IMR-90 (cell line): ENCODE measurements around the gene KIRREL2. TPM values are rescaled to one million over a fixed set of nuclear protein-coding genes. Genes with fewer than 3 reads are reported as not detected.

Source experiments
- ATAC-seq: fragments of 200-7000 bp; cut with Tn5 transposase; 2 replicates; pipeline ENCODE4 v1.9.1; 2020; ENCODE audit warnings: low read depth, mild to moderate bottlenecking, moderate library complexity
- BruUV-seq: library from RNA; stranded (reverse); fragments of 400-500 nt; replicated peaks from 2 replicates; lab custom pipeline; 2021; lab: Mats Ljungman, UMichigan
- CTCF ChIA-PET: fragments of 300-600 bp; formaldehyde crosslinking; extraction: SDS; loops from one replicate; lab custom pipeline; 2021; ENCODE audit warnings: antibody characterized with exemption; lab: Yijun Ruan, JAX
- POLR2A ChIA-PET: fragments of 300-600 bp; sonication (Branson Sonifier 250); formaldehyde crosslinking; loops from one replicate; lab custom pipeline; 2022; ENCODE audit warnings: antibody characterized with exemption; ENCODE audit not compliant: unreplicated experiment; lab: Charles Lee
- DNase-seq: peaks from one replicate; pipeline ENCODE4 v3.0.0; 2013
- H2AFZ ChIP-seq: replicated peaks from 2 replicates; pipeline ENCODE3; 2013; ENCODE audit warnings: low read length, mild to moderate bottlenecking; ENCODE audit not compliant: poor library complexity
- H2AK5ac ChIP-seq: 2 replicates; pipeline ENCODE4 v1.6.1; 2013; ENCODE audit warnings: low read depth, low read length, inconsistent platforms
- H2AK9ac ChIP-seq: replicated peaks from 2 replicates; pipeline ENCODE3; 2013; ENCODE audit warnings: mild to moderate bottlenecking, low read depth, low read length, moderate library complexity; ENCODE audit not compliant: poor library complexity
- H2BK120ac ChIP-seq: 2 replicates; pipeline ENCODE4 v1.6.1; 2013; ENCODE audit warnings: low read depth, low read length, inconsistent platforms
- H2BK15ac ChIP-seq: 3 replicates; pipeline ENCODE4 v1.6.1; 2013; ENCODE audit warnings: low read depth, low read length, inconsistent platforms
- H2BK20ac ChIP-seq: 2 replicates; pipeline ENCODE4 v1.6.1; 2013; ENCODE audit warnings: low read depth, mild to moderate bottlenecking, inconsistent platforms, low read length, moderate library complexity
- H2BK5ac ChIP-seq: 2 replicates; pipeline ENCODE4 v1.6.1; 2013; ENCODE audit warnings: mild to moderate bottlenecking, low read depth, low read length, inconsistent platforms; ENCODE audit not compliant: poor library complexity, severe bottlenecking
- H3K14ac ChIP-seq: replicated peaks from 2 replicates; pipeline ENCODE4 v1.6.1; 2013; ENCODE audit warnings: low read depth, low read length, inconsistent platforms
- H3K18ac ChIP-seq: 2 replicates; pipeline ENCODE4 v1.6.1; 2013; ENCODE audit warnings: low read depth, low read length, control low read depth
- H3K23ac ChIP-seq: 2 replicates; pipeline ENCODE4 v1.6.1; 2013; ENCODE audit warnings: low read depth, low read length, inconsistent platforms
- H3K27ac ChIP-seq: 2 replicates; pipeline ENCODE4 v1.5.1; 2013; ENCODE audit warnings: mild to moderate bottlenecking, control low read depth, low read length; ENCODE audit not compliant: insufficient read depth
- H3K27me3 ChIP-seq: 2 replicates; pipeline ENCODE4 v1.6.1; 2013; ENCODE audit warnings: low read length; ENCODE audit not compliant: control insufficient read depth, insufficient read depth
- H3K36me3 ChIP-seq: 2 replicates; pipeline ENCODE4 v1.6.1; 2013; ENCODE audit warnings: low read length, mixed read lengths; ENCODE audit not compliant: control insufficient read depth, insufficient read depth
- H3K4ac ChIP-seq: 2 replicates; pipeline ENCODE4 v1.6.1; 2013; ENCODE audit warnings: low read depth, low read length, inconsistent platforms
- H3K4me1 ChIP-seq: 2 replicates; pipeline ENCODE4 v1.6.1; 2013; ENCODE audit warnings: low read length, mixed read lengths; ENCODE audit not compliant: control insufficient read depth, insufficient read depth
- H3K4me2 ChIP-seq: 2 replicates; pipeline ENCODE4 v1.6.1; 2013; ENCODE audit warnings: low read depth, mild to moderate bottlenecking, control low read depth, low read length, moderate library complexity
- H3K4me3 ChIP-seq: 2 replicates; pipeline ENCODE4 v1.5.1; 2013; ENCODE audit warnings: low read depth, mild to moderate bottlenecking, control low read depth, low read length, moderate library complexity; ENCODE audit not compliant: insufficient read depth
- H3K56ac ChIP-seq: 2 replicates; pipeline ENCODE4 v1.6.1; 2013; ENCODE audit warnings: low read length, inconsistent platforms; ENCODE audit not compliant: insufficient read depth; ENCODE audit errors: extremely low read depth
- H3K79me1 ChIP-seq, 2 experiments: 2 replicates each; pipeline ENCODE4 v1.6.1; 2013; ENCODE audit warnings: low read length in 2 of 2, inconsistent platforms in 1 of 2, low read depth in 1 of 2
- H3K9ac ChIP-seq: 2 replicates; pipeline ENCODE4 v1.6.1; 2013; ENCODE audit warnings: low read depth, low read length, control low read depth
- H3K9me1 ChIP-seq: 2 replicates; pipeline ENCODE4 v1.6.1; 2013; ENCODE audit warnings: low read length, inconsistent platforms; ENCODE audit not compliant: insufficient read depth
- H3K9me3 ChIP-seq: 2 replicates; pipeline ENCODE4 v1.6.1; 2013; ENCODE audit warnings: low read length; ENCODE audit not compliant: control insufficient read depth, insufficient read depth
- H4K20me1 ChIP-seq: 2 replicates; pipeline ENCODE4 v1.6.1; 2013; ENCODE audit warnings: low read length, inconsistent platforms; ENCODE audit not compliant: insufficient read depth
- H4K5ac ChIP-seq: 2 replicates; pipeline ENCODE4 v1.6.1; 2013; ENCODE audit warnings: mild to moderate bottlenecking, low read depth, low read length, control low read depth
- H4K8ac ChIP-seq, 2 experiments: 2 replicates each; pipeline ENCODE4 v1.6.1; 2013; ENCODE audit warnings: low read depth in 2 of 2, low read length in 2 of 2, control low read depth in 1 of 2, inconsistent platforms in 1 of 2
- H4K91ac ChIP-seq: 2 replicates; pipeline ENCODE4 v1.6.1; 2013; ENCODE audit warnings: low read depth, low read length, inconsistent platforms; ENCODE audit not compliant: insufficient read depth
- BHLHE40 ChIP-seq: fragments of 150-350 bp; IDR thresholded peaks from 2 replicates; pipeline ENCODE4 v1.6.1; 2016; ENCODE audit warnings: mild to moderate bottlenecking, low read depth, low read length
- CEBPB ChIP-seq: IDR thresholded peaks from 2 replicates; pipeline ENCODE4 v1.6.1; 2012; ENCODE audit warnings: low read depth, low read length, improper control_type of control experiment
- CHD1 ChIP-seq: IDR thresholded peaks from 2 replicates; pipeline ENCODE4 v1.6.1; 2012; ENCODE audit warnings: low read depth, low read length, improper control_type of control experiment
- CTCF ChIP-seq: conservative IDR thresholded peaks from 2 replicates; pipeline ENCODE4 v1.5.1; 2012; ENCODE audit warnings: mild to moderate bottlenecking, low read depth, low read length, improper control_type of control experiment
- FOS ChIP-seq: fragments of 150-350 bp; IDR thresholded peaks from 2 replicates; pipeline ENCODE4 v1.6.1; 2016; ENCODE audit warnings: low read depth, low read length
- MAFK ChIP-seq: IDR thresholded peaks from 2 replicates; pipeline ENCODE4 v1.6.1; 2012; ENCODE audit warnings: low read depth, low read length, improper control_type of control experiment
- MAZ ChIP-seq: IDR thresholded peaks from 2 replicates; pipeline ENCODE4 v1.6.1; 2012; ENCODE audit warnings: low read depth, mild to moderate bottlenecking, low read length, improper control_type of control experiment, moderate library complexity, borderline replicate concordance
- MXI1 ChIP-seq: IDR thresholded peaks from 2 replicates; pipeline ENCODE4 v1.6.1; 2012; ENCODE audit warnings: low read depth, mild to moderate bottlenecking, low read length, moderate library complexity, borderline replicate concordance
- NFE2L2 ChIP-seq: fragments of 150-350 bp; IDR thresholded peaks from 2 replicates; pipeline ENCODE4 v1.6.1; 2016; ENCODE audit warnings: low read depth, mild to moderate bottlenecking, low read length
- POLR2A ChIP-seq: IDR thresholded peaks from 2 replicates; pipeline ENCODE4 v1.6.1; 2012; ENCODE audit warnings: mild to moderate bottlenecking, low read depth, low read length
- RAD21 ChIP-seq: IDR thresholded peaks from 2 replicates; pipeline ENCODE4 v1.6.1; 2012; ENCODE audit warnings: low read length, improper control_type of control experiment
- RCOR1 ChIP-seq: IDR thresholded peaks from 2 replicates; pipeline ENCODE4 v1.6.1; 2012; ENCODE audit warnings: mild to moderate bottlenecking, low read length, improper control_type of control experiment; ENCODE audit not compliant: insufficient replicate concordance
- SMC3 ChIP-seq: fragments of 150-350 bp; IDR thresholded peaks from 2 replicates; pipeline ENCODE4 v1.6.1; 2016; ENCODE audit warnings: low read depth, mild to moderate bottlenecking, antibody characterized with exemption, low read length, moderate library complexity
- USF2 ChIP-seq: fragments of 150-350 bp; IDR thresholded peaks from 2 replicates; pipeline ENCODE4 v1.6.1; 2017; ENCODE audit warnings: mild to moderate bottlenecking, antibody characterized with exemption, low read length, low read depth
- WGBS, 2 experiments: methylation state at CpG; one replicate each; pipeline versions ENCODE4 v1.1.5 to v1.1.7; 2013; ENCODE audit warnings: missing lambda C conversion rate in 2 of 2; ENCODE audit not compliant: insufficient read length in 1 of 2; ENCODE audit errors: extremely low coverage in 2 of 2; 5-methylcytosine and 5-hydroxymethylcytosine counted together
- dilution Hi-C: fragments of 300-500 bp; cut with HindIII; formaldehyde crosslinking; loops from one replicate; pipeline ENCODE4 v1.14.3; 2018; ENCODE audit warnings: low sequenced_read_pairs; ENCODE audit not compliant: unreplicated experiment
- in situ Hi-C: fragments of 300-500 bp; cut with MboI; formaldehyde crosslinking; loops from 3 replicates; pipeline ENCODE4 v1.14.3; 2019; ENCODE audit warnings: low sequenced_read_pairs, inconsistent platforms, mixed read lengths
- intact Hi-C: fragments of 100-400 bp; cut with micrococcal nuclease; formaldehyde crosslinking; loops from 2 replicates; pipeline ENCODE4 v1.10.0; 2022
- polyA plus RNA-seq, 3 experiments: library from polyadenylated mRNA; depleted of rRNA; stranded (reverse); fragments of >200 nt; gene quantifications; 2 replicates each; pipeline ENCODE4 v1.2.3, GENCODE V29; 2012; ENCODE audit warnings: low replicate concordance in 1 of 3
- total RNA-seq: library from RNA; depleted of rRNA; stranded (reverse); fragments of >200 nt; gene quantifications from 2 replicates; pipeline ENCODE4 v1.2.3, GENCODE V29; 2012
- TF ChIP-seq, protein P1 (sequence below): fragments of 150-350 bp; IDR thresholded peaks from 2 replicates; pipeline ENCODE4 v1.6.1; 2016; ENCODE audit warnings: low read depth, mild to moderate bottlenecking, low read length, moderate library complexity, borderline replicate concordance

The KIRREL2 gene
- total and polyA plus RNA-seq, 2 of the 4 experiments (the other 2 are of a cell fraction), result not detected

- dilution Hi-C loops, result no loop called here
- intact Hi-C loops, result no loop called here
- H4K91ac ChIP-seq, result no peak overlapping the region
- H2AFZ ChIP-seq, result no peak overlapping the region
- H3K18ac ChIP-seq, result no peak overlapping the region
- no peak overlapping the region for H3K14ac ChIP-seq
- no peak overlapping the region for H3K23ac ChIP-seq
- BruUV-seq, result no TSS peak
- no peaks in the 10 kb centered on the region for H3K36me3 ChIP-seq
- 69% methylated on average over 5 of the region's 13 CpGs; no CpG with 5 or more reads in 1 of the 2 experiments for WGBS, 2 experiments
- H3K27me3 ChIP-seq, result peaks cover 33% of the 10 kb centered on the region
- no peak overlapping the region for H3K27ac ChIP-seq
- no peak overlapping the region for H2BK20ac ChIP-seq
- H3K9me3 ChIP-seq, result peaks cover 15% of the 10 kb centered on the region
- ChIA-PET POLR2A (no interaction called here), CTCF (no interaction called here)
- H2BK5ac ChIP-seq, result no peak overlapping the region
- H2BK15ac ChIP-seq, result no peak overlapping the region
- no peak overlapping the region for H3K4me2 ChIP-seq
- no peak overlapping the region for H3K4me3 ChIP-seq
- H2BK120ac ChIP-seq, result no peak overlapping the region
- H4K8ac ChIP-seq, result no peak overlapping the region
- no peak overlapping the region for H3K9ac ChIP-seq
- DNase-seq (no peak), ATAC-seq (no peak)
- H3K4ac ChIP-seq, result no peak overlapping the region
- no peak overlapping the region for H3K56ac ChIP-seq
- in situ Hi-C loops, result no loop called here
- TF ChIP-seq USF2 (no peak), CEBPB (no peak), MAFK (no peak), NFE2L2 (no peak), MXI1 (no peak), POLR2A (no peak), CTCF (no peak), RAD21 (no peak), BHLHE40 (no peak), SMC3 (no peak), MAZ (no peak), RCOR1 (no peak), CHD1 (no peak), FOS (no peak)
- TF ChIP-seq, protein P1, sequence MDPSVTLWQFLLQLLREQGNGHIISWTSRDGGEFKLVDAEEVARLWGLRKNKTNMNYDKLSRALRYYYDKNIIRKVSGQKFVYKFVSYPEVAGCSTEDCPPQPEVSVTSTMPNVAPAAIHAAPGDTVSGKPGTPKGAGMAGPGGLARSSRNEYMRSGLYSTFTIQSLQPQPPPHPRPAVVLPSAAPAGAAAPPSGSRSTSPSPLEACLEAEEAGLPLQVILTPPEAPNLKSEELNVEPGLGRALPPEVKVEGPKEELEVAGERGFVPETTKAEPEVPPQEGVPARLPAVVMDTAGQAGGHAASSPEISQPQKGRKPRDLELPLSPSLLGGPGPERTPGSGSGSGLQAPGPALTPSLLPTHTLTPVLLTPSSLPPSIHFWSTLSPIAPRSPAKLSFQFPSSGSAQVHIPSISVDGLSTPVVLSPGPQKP, result no peak
- no peak overlapping the region for H4K5ac ChIP-seq
- no peaks in the 10 kb centered on the region for H3K79me1 ChIP-seq
- no peak overlapping the region for H2AK5ac ChIP-seq
- no peaks in the 10 kb centered on the region for H4K20me1 ChIP-seq
- no peaks in the 10 kb centered on the region for H3K9me1 ChIP-seq
- no peak overlapping the region for H2AK9ac ChIP-seq
- H3K4me1 ChIP-seq, result peaks cover 4% of the 10 kb centered on the region; the same call in 1 of the 2 replicates
Measured at GRCh38 chr19:35841961-35842595, 14.6 kb upstream of the KIRREL2 start.
